ENCODE results near the gene MEOX1.
"Not testable (repeated sequence)": the region's sequence is repeated elsewhere in the genome, so short reads cannot be mapped to it uniquely, and the experiment has no call there.

MEOX1 gene

GRCh38 chr17:43661699-43662412 lies at the start of gene MEOX1:
Gene MEOX1 (minus strand): TSS chr17:43661922. CDS start chr17:43661534, 388 bp downstream.
- no peak for DNase-seq (ENCODE audit: low read depth)

GRCh38 chr17:43710101-43710500 lies 48.4 kb upstream of the MEOX1 start:
- no peak for DNase-seq (ENCODE audit: low read depth)

GRCh38 chr17:43709210-43709609 lies 47.5 kb upstream of the MEOX1 start:
- no peak for DNase-seq (ENCODE audit: low read depth)

- no peak for DNase-seq (ENCODE audit: low read depth)
Measured at GRCh38 chr17:43707184-43707583, 45.5 kb upstream of the MEOX1 start.

- no peak for DNase-seq (ENCODE audit: low read depth)
Measured at GRCh38 chr17:43706235-43706634, 44.5 kb upstream of the MEOX1 start.

GRCh38 chr17:43703630-43704029 lies 41.9 kb upstream of the MEOX1 start:
- DNase-seq (ENCODE audit: low read depth): no peak

- DNase-seq (ENCODE audit: low read depth): no peak
Measured at GRCh38 chr17:43702637-43703036, 40.9 kb upstream of the MEOX1 start.

- no peak for DNase-seq (ENCODE audit: low read depth)
Measured at GRCh38 chr17:43701318-43701743, 39.6 kb upstream of the MEOX1 start.

- DNase-seq (ENCODE audit: low read depth): no peak
Measured at GRCh38 chr17:43699438-43699756, 37.7 kb upstream of the MEOX1 start.

- DNase-seq (ENCODE audit: low read depth): no peak
Measured at GRCh38 chr17:43698678-43699437, 37.1 kb upstream of the MEOX1 start.

GRCh38 chr17:43697937-43698336 lies 36.2 kb upstream of the MEOX1 start:
- no peak for DNase-seq (ENCODE audit: low read depth)

- DNase-seq (ENCODE audit: low read depth): no peak
Measured at GRCh38 chr17:43696891-43697290, 35.2 kb upstream of the MEOX1 start.

GRCh38 chr17:43695970-43696865 lies 34.5 kb upstream of the MEOX1 start:
- DNase-seq (ENCODE audit: low read depth): no peak

GRCh38 chr17:43694081-43694870 lies 32.6 kb upstream of the MEOX1 start:
- peak; percentile 44 for DNase-seq (ENCODE audit: low read depth)

GRCh38 chr17:43691317-43691693 lies 29.6 kb upstream of the MEOX1 start:
- DNase-seq (ENCODE audit: low read depth): no peak

GRCh38 chr17:43690624-43691316 lies 29.0 kb upstream of the MEOX1 start:
- DNase-seq (ENCODE audit: low read depth): no peak

- DNase-seq (ENCODE audit: low read depth): no peak
Measured at GRCh38 chr17:43689814-43690213, 28.1 kb upstream of the MEOX1 start.

- DNase-seq (ENCODE audit: low read depth): no peak
Measured at GRCh38 chr17:43689131-43689530, 27.4 kb upstream of the MEOX1 start.

- DNase-seq (ENCODE audit: low read depth): not testable (repeated sequence)
Measured at GRCh38 chr17:43686957-43687356, 25.2 kb upstream of the MEOX1 start.

- DNase-seq (ENCODE audit: low read depth): no peak
Measured at GRCh38 chr17:43683928-43684653, 22.4 kb upstream of the MEOX1 start.

- DNase-seq (ENCODE audit: low read depth): no peak
Measured at GRCh38 chr17:43680461-43680860, 18.7 kb upstream of the MEOX1 start.

All from T-helper 22 cell (primary cell).